H9 (cell line): ENCODE results near the gene RIPK4. TPM values are rescaled to one million over a fixed set of nuclear protein-coding genes. Genes with fewer than 3 reads are reported as not detected.

ENCODE experiments used
- DNase-seq: peaks from one replicate; pipeline ENCODE4 v3.0.0-alpha.2; 2017
- H2AFZ ChIP-seq: one replicate; pipeline ENCODE4 v1.6.1; 2013; ENCODE audit warnings: mild to moderate bottlenecking, low read length, control low read depth, moderate library complexity
- H2AK5ac ChIP-seq: 2 replicates; pipeline ENCODE4 v1.6.1; 2013; ENCODE audit warnings: low read length, control low read depth, mixed read lengths; ENCODE audit not compliant: insufficient read length
- H2BK120ac ChIP-seq: one replicate; pipeline ENCODE4 v1.6.1; 2013; ENCODE audit warnings: low read depth, mild to moderate bottlenecking, low read length, control low read depth, inconsistent platforms; ENCODE audit not compliant: poor library complexity, severe bottlenecking
- H2BK12ac ChIP-seq: 2 replicates; pipeline ENCODE4 v1.6.1; 2013; ENCODE audit warnings: low read length, control low read depth, mixed read lengths, low read depth; ENCODE audit not compliant: insufficient read length
- H2BK15ac ChIP-seq: 2 replicates; pipeline ENCODE4 v1.6.1; 2013; ENCODE audit warnings: low read depth, low read length, control low read depth
- H2BK20ac ChIP-seq: one replicate; pipeline ENCODE4 v1.6.1; 2013; ENCODE audit warnings: low read depth, mild to moderate bottlenecking, low read length, control low read depth, inconsistent platforms; ENCODE audit not compliant: poor library complexity, severe bottlenecking
- H2BK5ac ChIP-seq: 2 replicates; pipeline ENCODE4 v1.6.1; 2013; ENCODE audit warnings: low read length, control low read depth, mixed read lengths; ENCODE audit not compliant: insufficient read length
- H3K14ac ChIP-seq: 2 replicates; pipeline ENCODE4 v1.6.1; 2013; ENCODE audit warnings: low read length, control low read depth; ENCODE audit not compliant: insufficient read depth
- H3K18ac ChIP-seq: 2 replicates; pipeline ENCODE4 v1.6.1; 2013; ENCODE audit warnings: low read depth, mild to moderate bottlenecking, mixed read lengths, low read length, control low read depth; ENCODE audit not compliant: insufficient read length
- H3K23ac ChIP-seq: 2 replicates; pipeline ENCODE4 v1.6.1; 2013; ENCODE audit warnings: low read length, control low read depth, mixed read lengths, low read depth; ENCODE audit not compliant: insufficient read length
- H3K23me2 ChIP-seq: 2 replicates; pipeline ENCODE4 v1.6.1; 2013; ENCODE audit warnings: low read depth, mild to moderate bottlenecking, mixed read lengths, low read length, control low read depth; ENCODE audit not compliant: insufficient read length, poor library complexity, severe bottlenecking
- H3K27ac ChIP-seq: 2 replicates; pipeline ENCODE4 v1.5.1; 2013; ENCODE audit warnings: low read length, control low read depth, mixed read lengths, low read depth; ENCODE audit not compliant: insufficient read length
- H3K27me3 ChIP-seq: 2 replicates; pipeline ENCODE4 v1.6.1; 2013; ENCODE audit warnings: low read length, control low read depth, inconsistent platforms; ENCODE audit not compliant: insufficient read depth
- H3K4ac ChIP-seq: 2 replicates; pipeline ENCODE4 v1.6.1; 2013; ENCODE audit warnings: low read depth, mild to moderate bottlenecking, control low read depth, inconsistent platforms, low read length, moderate library complexity
- H3K4me1 ChIP-seq: 2 replicates; pipeline ENCODE4 v1.6.1; 2013; ENCODE audit warnings: low read length, control low read depth, inconsistent platforms; ENCODE audit not compliant: insufficient read depth
- H3K4me2 ChIP-seq: 2 replicates; pipeline ENCODE4 v1.6.1; 2013; ENCODE audit warnings: low read length, control low read depth, mixed read lengths; ENCODE audit not compliant: insufficient read length, insufficient read depth
- H3K56ac ChIP-seq: 2 replicates; pipeline ENCODE4 v1.6.1; 2013; ENCODE audit warnings: low read depth, mild to moderate bottlenecking, mixed read lengths, low read length, control low read depth; ENCODE audit not compliant: insufficient read length
- H3K79me1 ChIP-seq: 2 replicates; pipeline ENCODE4 v1.6.1; 2013; ENCODE audit warnings: low read depth, mild to moderate bottlenecking, moderate library complexity, low read length, control low read depth, inconsistent platforms; ENCODE audit not compliant: insufficient read depth, poor library complexity, severe bottlenecking
- H3K79me2 ChIP-seq: 2 replicates; pipeline ENCODE4 v1.6.1; 2013; ENCODE audit warnings: low read length, control low read depth, inconsistent platforms; ENCODE audit not compliant: insufficient read depth
- H3K9ac ChIP-seq: 2 replicates; pipeline ENCODE4 v1.6.1; 2013; ENCODE audit warnings: low read length, control low read depth, mixed read lengths; ENCODE audit not compliant: insufficient read length; ENCODE audit errors: extremely low read depth
- H3K9me3 ChIP-seq: one replicate; pipeline ENCODE4 v1.6.1; 2013; ENCODE audit warnings: low read depth, low read length, inconsistent platforms; ENCODE audit not compliant: control insufficient read depth
- H3T11ph ChIP-seq: one replicate; pipeline ENCODE4 v1.6.1; 2013; ENCODE audit warnings: mild to moderate bottlenecking, low read length, control low read depth, inconsistent platforms
- H4K20me1 ChIP-seq: one replicate; pipeline ENCODE4 v1.6.1; 2013; ENCODE audit not compliant: control insufficient read depth, insufficient read length, insufficient read depth
- H4K5ac ChIP-seq: 2 replicates; pipeline ENCODE4 v1.6.1; 2013; ENCODE audit warnings: low read depth, mild to moderate bottlenecking, mixed read lengths, low read length, control low read depth; ENCODE audit not compliant: insufficient read length
- H4K8ac ChIP-seq: replicated peaks from 2 replicates; pipeline ENCODE4 v1.6.1; 2013; ENCODE audit warnings: low read length, control low read depth, mixed read lengths, low read depth; ENCODE audit not compliant: insufficient read length
- H4K91ac ChIP-seq: 2 replicates; pipeline ENCODE4 v1.6.1; 2013; ENCODE audit warnings: low read depth, mild to moderate bottlenecking, moderate library complexity, mixed read lengths, low read length, control low read depth; ENCODE audit not compliant: insufficient read length
- H3K27ac Mint-ChIP-seq, 3 experiments: 2 replicates in 2 of 3; 3 replicates in 1 of 3; pipeline ENCODE4 v1.8.0; 2020 to 2021; ENCODE audit warnings: mixed read lengths in 3 of 3, mild to moderate bottlenecking in 1 of 3, moderate library complexity in 1 of 3
- H3K27me3 Mint-ChIP-seq: 2 replicates; pipeline ENCODE4 v1.8.0; 2021; ENCODE audit warnings: low read depth, mild to moderate bottlenecking, moderate library complexity, mixed read lengths
- H3K36me3 Mint-ChIP-seq, 3 experiments: 2 replicates in 2 of 3; 3 replicates in 1 of 3; pipeline ENCODE4 v1.8.0; 2020 to 2021; ENCODE audit warnings: low read depth in 3 of 3, mixed read lengths in 3 of 3; ENCODE audit not compliant: insufficient read depth in 1 of 3
- H3K4me1 Mint-ChIP-seq, 2 experiments: 2 replicates each; pipeline ENCODE4 v1.8.0; 2020; ENCODE audit warnings: mixed read lengths in 2 of 2
- H3K4me3 Mint-ChIP-seq, 2 experiments: 2 replicates in 1 of 2; 3 replicates in 1 of 2; pipeline ENCODE4 v1.8.0; 2020 to 2021; ENCODE audit warnings: mild to moderate bottlenecking in 2 of 2, mixed read lengths in 2 of 2, moderate library complexity in 1 of 2
- H3K9me3 Mint-ChIP-seq, 2 experiments: 2 replicates in 1 of 2; 3 replicates in 1 of 2; pipeline ENCODE4 v1.8.0; 2020; ENCODE audit warnings: mild to moderate bottlenecking in 2 of 2, mixed read lengths in 2 of 2, moderate library complexity in 1 of 2
- WGBS: extraction: QIAGEN DNeasy Blood & Tissue Kit; methylation state at CpG from one replicate; pipeline ENCODE4 v1.1.7; 2013; ENCODE audit warnings: missing lambda C conversion rate, low lambda C conversion rate, mixed read lengths; ENCODE audit not compliant: insufficient read length; ENCODE audit errors: extremely low coverage; 5-methylcytosine and 5-hydroxymethylcytosine counted together
- total RNA-seq: library from RNA; stranded (reverse); gene quantifications from 2 replicates; pipeline ENCODE4 v1.2.1, GENCODE V29; 2021
- TF ChIP-seq, protein P1 (sequence below): fragments of 200-600 bp; sonication (generic); conservative IDR thresholded peaks from 3 replicates; pipeline ENCODE4 v1.8.0; 2021; ENCODE audit warnings: antibody characterized with exemption, mild to moderate bottlenecking

The RIPK4 gene
- total RNA-seq, 1 experiment from 2014 or later, result 2.9 TPM

GRCh38 chr21:41767606-41768436, 969 bp upstream of the RIPK4 start:
- Histone ChIP-seq H2AK5ac (no peak overlapping the region), H2AFZ (no peak overlapping the region), H2BK15ac (no peak overlapping the region), H3K27me3 (peaks cover 72% of the 10 kb centered on the region), H3K79me2 (no peaks in the 10 kb centered on the region), H3K27ac (no peak overlapping the region), H4K5ac (no peak overlapping the region), H2BK20ac (no peak overlapping the region), H2BK12ac (no peak overlapping the region), H3K23me2 (peaks cover 16% of the 10 kb centered on the region), H3T11ph (no peak overlapping the region), H4K91ac (no peak overlapping the region), H3K9ac (no peak overlapping the region), H3K79me1 (no peaks in the 10 kb centered on the region), H3K14ac (no peak overlapping the region), H3K9me3 (no peaks in the 10 kb centered on the region), H4K20me1 (no peaks in the 10 kb centered on the region), H2BK5ac (no peak overlapping the region), H3K56ac (no peak overlapping the region), H4K8ac (no peak overlapping the region), H3K4me2 (peak overlapping the region; percentile 80), H3K4ac (no peak overlapping the region), H3K18ac (no peak overlapping the region), H3K4me1 (peaks cover 6% of the 10 kb centered on the region; the same call in 1 of the 2 replicates), H3K23ac (no peak overlapping the region), H2BK120ac (no peak overlapping the region)
- Mint-ChIP-seq H3K4me3 (peak overlapping the region; percentile 62 to 85), H3K27ac (no peak overlapping the region; a peak in 1 of 7 replicates), H3K27me3 (peaks cover 95% of the 10 kb centered on the region), H3K36me3 (no peaks in the 10 kb centered on the region), H3K9me3 (peaks cover 0 to 2% of the 10 kb centered on the region in 2 experiments; a peak in 2 of 5 replicates), H3K4me1 (peaks cover 61 to 78% of the 10 kb centered on the region in 2 experiments)
- TF ChIP-seq, protein P1, sequence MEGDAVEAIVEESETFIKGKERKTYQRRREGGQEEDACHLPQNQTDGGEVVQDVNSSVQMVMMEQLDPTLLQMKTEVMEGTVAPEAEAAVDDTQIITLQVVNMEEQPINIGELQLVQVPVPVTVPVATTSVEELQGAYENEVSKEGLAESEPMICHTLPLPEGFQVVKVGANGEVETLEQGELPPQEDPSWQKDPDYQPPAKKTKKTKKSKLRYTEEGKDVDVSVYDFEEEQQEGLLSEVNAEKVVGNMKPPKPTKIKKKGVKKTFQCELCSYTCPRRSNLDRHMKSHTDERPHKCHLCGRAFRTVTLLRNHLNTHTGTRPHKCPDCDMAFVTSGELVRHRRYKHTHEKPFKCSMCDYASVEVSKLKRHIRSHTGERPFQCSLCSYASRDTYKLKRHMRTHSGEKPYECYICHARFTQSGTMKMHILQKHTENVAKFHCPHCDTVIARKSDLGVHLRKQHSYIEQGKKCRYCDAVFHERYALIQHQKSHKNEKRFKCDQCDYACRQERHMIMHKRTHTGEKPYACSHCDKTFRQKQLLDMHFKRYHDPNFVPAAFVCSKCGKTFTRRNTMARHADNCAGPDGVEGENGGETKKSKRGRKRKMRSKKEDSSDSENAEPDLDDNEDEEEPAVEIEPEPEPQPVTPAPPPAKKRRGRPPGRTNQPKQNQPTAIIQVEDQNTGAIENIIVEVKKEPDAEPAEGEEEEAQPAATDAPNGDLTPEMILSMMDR, result no peak
- no CpG with 5 or more reads among the region's 26 CpGs for WGBS
- DNase-seq, result no peak
